Testis (tissue), 2 donors: ENCODE data around the gene CELF2.

Experiments
- POLR2A ChIP-seq: fragments of 450-650 bp; IDR thresholded peaks from one replicate; pipeline ENCODE4 v1.6.1; 2017; ENCODE audit warnings: antibody characterized with exemption, mild to moderate bottlenecking, moderate library complexity
- TF ChIP-seq, protein P1 (sequence below), 3 experiments: fragments of 450-650 bp in 2 of 3; fragments of 200-600 bp in 1 of 3; sonication (generic) in 1 of 3; IDR thresholded peaks; one replicate each; pipeline ENCODE4 v1.5.1; 2016 to 2019; ENCODE audit warnings: antibody characterized with exemption in 3 of 3, mild to moderate bottlenecking in 2 of 3, moderate library complexity in 1 of 3

DNA sequence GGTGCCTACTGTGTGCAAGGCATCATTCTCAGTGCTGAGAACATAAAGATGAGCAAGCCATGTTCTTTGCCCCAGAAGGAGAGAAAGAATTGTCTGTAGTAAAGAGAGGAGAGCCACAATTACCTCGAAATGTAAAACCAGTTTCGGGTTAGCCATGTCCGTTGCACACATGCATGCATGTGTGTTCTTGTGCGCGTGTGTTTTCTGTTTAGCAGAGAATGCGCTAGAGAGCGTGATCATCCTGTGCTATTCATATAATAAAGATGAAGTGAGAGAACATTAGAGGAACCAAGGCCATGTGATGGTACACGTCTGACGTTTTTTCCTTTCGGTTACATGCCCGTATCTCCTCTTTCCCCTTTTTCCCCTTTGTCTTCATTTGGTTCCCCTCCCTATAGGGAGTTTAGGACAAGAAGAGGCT is 158.2 kb downstream of the CELF2 start:
- TF ChIP-seq, protein P1, sequence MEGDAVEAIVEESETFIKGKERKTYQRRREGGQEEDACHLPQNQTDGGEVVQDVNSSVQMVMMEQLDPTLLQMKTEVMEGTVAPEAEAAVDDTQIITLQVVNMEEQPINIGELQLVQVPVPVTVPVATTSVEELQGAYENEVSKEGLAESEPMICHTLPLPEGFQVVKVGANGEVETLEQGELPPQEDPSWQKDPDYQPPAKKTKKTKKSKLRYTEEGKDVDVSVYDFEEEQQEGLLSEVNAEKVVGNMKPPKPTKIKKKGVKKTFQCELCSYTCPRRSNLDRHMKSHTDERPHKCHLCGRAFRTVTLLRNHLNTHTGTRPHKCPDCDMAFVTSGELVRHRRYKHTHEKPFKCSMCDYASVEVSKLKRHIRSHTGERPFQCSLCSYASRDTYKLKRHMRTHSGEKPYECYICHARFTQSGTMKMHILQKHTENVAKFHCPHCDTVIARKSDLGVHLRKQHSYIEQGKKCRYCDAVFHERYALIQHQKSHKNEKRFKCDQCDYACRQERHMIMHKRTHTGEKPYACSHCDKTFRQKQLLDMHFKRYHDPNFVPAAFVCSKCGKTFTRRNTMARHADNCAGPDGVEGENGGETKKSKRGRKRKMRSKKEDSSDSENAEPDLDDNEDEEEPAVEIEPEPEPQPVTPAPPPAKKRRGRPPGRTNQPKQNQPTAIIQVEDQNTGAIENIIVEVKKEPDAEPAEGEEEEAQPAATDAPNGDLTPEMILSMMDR (IDR thresholded peaks at IDR 0.05), result no peak
- no peak for TF ChIP-seq POLR2A
